OCI-LY1 (cell line): ENCODE results near the gene MRPL10.

Source experiments
- H2AFZ ChIP-seq: fragments of 200-600 bp; sonication (generic), shearing (Covaris generic); 2 replicates; pipeline ENCODE4 v1.6.0; 2014; ENCODE audit warnings: antibody characterized with exemption, mild to moderate bottlenecking, low read length
- H3F3A ChIP-seq: fragments of 200-600 bp; sonication (generic), shearing (Covaris generic); 2 replicates; pipeline ENCODE4 v1.6.0; 2014; ENCODE audit warnings: mild to moderate bottlenecking, antibody characterized with exemption, low read length, moderate library complexity; ENCODE audit not compliant: insufficient read depth
- H3K27ac ChIP-seq: fragments of 200-600 bp; sonication (generic); 2 replicates; pipeline ENCODE4 v1.5.1; 2014; ENCODE audit warnings: low read length, mixed run types, mild to moderate bottlenecking, low read depth; ENCODE audit not compliant: poor library complexity, severe bottlenecking
- H3K27me3 ChIP-seq: fragments of 200-600 bp; sonication (generic); 2 replicates; pipeline ENCODE4 v1.6.0; 2014; ENCODE audit warnings: antibody characterized with exemption, mild to moderate bottlenecking, low read length, moderate library complexity; ENCODE audit not compliant: insufficient read depth
- H3K36me3 ChIP-seq: fragments of 200-600 bp; sonication (generic); 2 replicates; pipeline ENCODE4 v1.6.1; 2014; ENCODE audit warnings: mild to moderate bottlenecking, antibody characterized with exemption, low read length, moderate library complexity, mixed read lengths; ENCODE audit not compliant: insufficient read depth
- H3K4me1 ChIP-seq: fragments of 200-600 bp; sonication (generic); 2 replicates; pipeline ENCODE4 v1.5.1; 2014; ENCODE audit warnings: mild to moderate bottlenecking, low read length, moderate library complexity; ENCODE audit not compliant: insufficient read depth, severe bottlenecking
- H3K4me2 ChIP-seq: fragments of 200-600 bp; sonication (generic), shearing (Covaris generic); 2 replicates; pipeline ENCODE4 v1.6.1; 2014; ENCODE audit warnings: low read length
- H3K4me3 ChIP-seq: fragments of 200-600 bp; sonication (generic); 2 replicates; pipeline ENCODE4 v1.5.1; 2014; ENCODE audit warnings: low read length, low read depth, mild to moderate bottlenecking, mixed read lengths; ENCODE audit not compliant: poor library complexity, severe bottlenecking
- H3K79me2 ChIP-seq: fragments of 200-600 bp; shearing (Covaris generic); 2 replicates; pipeline ENCODE4 v1.6.1; 2016; ENCODE audit warnings: mixed run types, low read length, mixed read lengths; ENCODE audit not compliant: insufficient read depth
- H3K9ac ChIP-seq: fragments of 200-600 bp; sonication (generic), shearing (Covaris generic); 2 replicates; pipeline ENCODE4 v1.6.1; 2014; ENCODE audit warnings: mild to moderate bottlenecking, low read length, mixed read lengths
- H3K9me2 ChIP-seq: fragments of 200-600 bp; sonication (generic), shearing (Covaris generic); 2 replicates; pipeline ENCODE4 v1.6.1; 2014; ENCODE audit warnings: low read depth, mild to moderate bottlenecking, low read length, mixed read lengths
- H3K9me3 ChIP-seq: fragments of 200-600 bp; shearing (Covaris generic); 2 replicates; pipeline ENCODE4 v1.6.1; 2014; ENCODE audit warnings: low read length, mixed read lengths
- H4K20me1 ChIP-seq: fragments of 200-600 bp; sonication (generic), shearing (Covaris generic); 2 replicates; pipeline ENCODE4 v1.6.0; 2016; ENCODE audit warnings: mild to moderate bottlenecking, low read length; ENCODE audit not compliant: insufficient read depth
- EZH2 ChIP-seq: fragments of 200-600 bp; sonication (generic), shearing (Covaris generic); IDR thresholded peaks from 2 replicates; pipeline ENCODE4 v1.8.0; 2017; ENCODE audit warnings: borderline replicate concordance, mixed run types, mild to moderate bottlenecking, antibody characterized with exemption, low read length, moderate library complexity, mixed read lengths
- TF ChIP-seq, protein P1 (sequence below): fragments of 200-600 bp; sonication (generic), shearing (Covaris generic); IDR thresholded peaks from 2 replicates; pipeline ENCODE4 v1.5.1; 2017; ENCODE audit warnings: mild to moderate bottlenecking, antibody characterized with exemption, low read length, moderate library complexity, mixed read lengths

MRPL10 gene

DNA sequence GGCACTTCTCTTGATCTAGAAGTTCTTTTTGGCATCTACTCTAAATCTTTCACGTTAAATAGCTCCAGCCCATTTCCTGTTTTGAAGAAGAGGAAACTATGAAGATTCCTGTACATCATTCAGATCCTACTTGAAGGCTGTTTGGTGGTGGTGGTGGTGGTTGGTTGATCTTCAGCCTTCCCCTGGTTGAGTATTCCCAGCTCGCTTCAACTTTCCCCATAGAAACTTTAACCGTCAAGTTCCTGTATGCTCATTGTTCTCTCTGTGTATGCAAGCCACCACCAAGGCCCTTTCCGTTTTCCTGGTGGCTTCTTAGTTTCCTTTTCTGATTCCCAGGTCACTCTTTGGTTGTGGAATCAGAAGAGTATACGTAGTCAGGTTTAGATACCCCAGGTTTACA is 3.4 kb upstream of the MRPL10 start:
- H3K9me3 ChIP-seq = no peaks in the 10 kb centered on the region
- no peak for TF ChIP-seq EZH2
- TF ChIP-seq, protein P1, sequence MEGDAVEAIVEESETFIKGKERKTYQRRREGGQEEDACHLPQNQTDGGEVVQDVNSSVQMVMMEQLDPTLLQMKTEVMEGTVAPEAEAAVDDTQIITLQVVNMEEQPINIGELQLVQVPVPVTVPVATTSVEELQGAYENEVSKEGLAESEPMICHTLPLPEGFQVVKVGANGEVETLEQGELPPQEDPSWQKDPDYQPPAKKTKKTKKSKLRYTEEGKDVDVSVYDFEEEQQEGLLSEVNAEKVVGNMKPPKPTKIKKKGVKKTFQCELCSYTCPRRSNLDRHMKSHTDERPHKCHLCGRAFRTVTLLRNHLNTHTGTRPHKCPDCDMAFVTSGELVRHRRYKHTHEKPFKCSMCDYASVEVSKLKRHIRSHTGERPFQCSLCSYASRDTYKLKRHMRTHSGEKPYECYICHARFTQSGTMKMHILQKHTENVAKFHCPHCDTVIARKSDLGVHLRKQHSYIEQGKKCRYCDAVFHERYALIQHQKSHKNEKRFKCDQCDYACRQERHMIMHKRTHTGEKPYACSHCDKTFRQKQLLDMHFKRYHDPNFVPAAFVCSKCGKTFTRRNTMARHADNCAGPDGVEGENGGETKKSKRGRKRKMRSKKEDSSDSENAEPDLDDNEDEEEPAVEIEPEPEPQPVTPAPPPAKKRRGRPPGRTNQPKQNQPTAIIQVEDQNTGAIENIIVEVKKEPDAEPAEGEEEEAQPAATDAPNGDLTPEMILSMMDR = no peak

DNA sequence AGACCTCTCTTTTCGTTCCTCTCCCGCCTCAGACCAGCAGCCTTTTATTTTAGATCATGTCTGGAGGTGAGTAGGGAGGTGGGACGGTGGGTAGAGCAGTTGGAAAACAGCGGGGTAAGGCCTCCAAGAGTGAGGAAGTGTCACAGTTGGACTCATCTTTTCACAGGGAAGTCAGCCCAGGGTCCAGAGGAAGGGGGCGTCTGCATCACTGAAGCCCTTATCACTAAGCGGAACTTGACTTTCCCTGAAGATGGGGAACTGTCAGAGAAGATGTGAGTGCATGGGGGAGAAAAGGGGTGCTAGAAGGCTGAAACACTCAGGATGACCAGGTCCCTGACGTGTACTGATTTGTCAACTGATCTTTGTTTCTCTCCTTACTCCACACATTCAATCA is 590 bp upstream of the MRPL10 start:
- Histone ChIP-seq H3K9me3 (no peaks in the 10 kb centered on the region), H3K27ac (no peak overlapping the region)

More for the DNA sequence above, 3.4 kb upstream of the MRPL10 start:
- Histone ChIP-seq H3K9ac (no peak overlapping the region), H3K4me1 (peaks cover 21% of the 10 kb centered on the region), H4K20me1 (no peaks in the 10 kb centered on the region), H3K9me2 (no peaks in the 10 kb centered on the region), H3K27me3 (no peaks in the 10 kb centered on the region), H2AFZ (no peak overlapping the region), H3K79me2 (peaks cover 6% of the 10 kb centered on the region), H3F3A (no peaks in the 10 kb centered on the region), H3K4me2 (no peak overlapping the region), H3K36me3 (no peaks in the 10 kb centered on the region), H3K4me3 (no peak overlapping the region), H3K27ac (no peak overlapping the region)

DNA sequence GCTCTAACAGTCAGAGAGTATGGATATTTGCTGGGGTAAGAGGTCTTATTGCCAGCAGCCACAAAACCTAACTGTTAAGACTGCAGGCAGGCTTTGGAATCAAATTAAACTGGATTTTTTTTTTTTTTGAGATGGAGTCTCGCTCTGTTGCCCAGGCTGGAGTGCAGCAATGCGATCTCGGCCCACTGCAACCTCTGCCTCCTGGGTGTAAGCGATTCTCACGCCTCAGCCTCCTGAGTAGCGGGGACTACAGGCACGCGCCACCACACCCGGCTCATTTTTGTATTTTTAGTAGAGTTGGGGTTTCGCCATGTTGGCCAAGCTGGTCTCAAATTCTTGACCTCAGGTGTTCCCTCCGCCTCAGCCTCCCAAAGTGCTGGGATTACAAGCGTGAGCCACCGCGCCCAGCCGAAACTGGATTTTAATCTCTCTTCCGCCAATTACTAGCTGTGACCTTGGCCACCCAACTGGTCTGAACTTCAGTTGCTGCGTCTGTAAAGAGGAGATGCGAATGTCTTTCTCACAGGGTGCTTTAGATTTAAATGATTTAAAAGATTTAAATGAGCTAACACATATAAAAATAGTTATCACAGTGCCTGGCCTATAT is 842 bp downstream of the MRPL10 start:
- H3K27me3 ChIP-seq = no peaks in the 10 kb centered on the region
- H3K4me3 ChIP-seq = peak overlapping the region; percentile 93
- no peaks in the 10 kb centered on the region for H4K20me1 ChIP-seq
- peak overlapping the region; percentile 83 for H3K9ac ChIP-seq
- H3K4me1 ChIP-seq = peaks cover 22% of the 10 kb centered on the region
- peaks cover 26% of the 10 kb centered on the region for H3K36me3 ChIP-seq
- no peak overlapping the region for H2AFZ ChIP-seq
- peaks cover 6% of the 10 kb centered on the region for H3K79me2 ChIP-seq
- H3F3A ChIP-seq = no peaks in the 10 kb centered on the region
- H3K9me3 ChIP-seq = no peaks in the 10 kb centered on the region
- peak overlapping the region; percentile 34 for H3K27ac ChIP-seq
- peak overlapping the region; percentile 92 for H3K4me2 ChIP-seq
- H3K9me2 ChIP-seq = no peaks in the 10 kb centered on the region
- TF ChIP-seq, protein P1 = no peak
- TF ChIP-seq EZH2 = no peak

More for the DNA sequence above, 590 bp upstream of the MRPL10 start:
- no peaks in the 10 kb centered on the region for H3F3A ChIP-seq
- H3K4me2 ChIP-seq = peak overlapping the region; percentile 92
- no peaks in the 10 kb centered on the region for H4K20me1 ChIP-seq
- TF ChIP-seq EZH2 = no peak
- TF ChIP-seq, protein P1 = no peak
- peaks cover 15% of the 10 kb centered on the region for H3K36me3 ChIP-seq
- H3K4me1 ChIP-seq = peaks cover 22% of the 10 kb centered on the region
- H3K27me3 ChIP-seq = no peaks in the 10 kb centered on the region
- no peaks in the 10 kb centered on the region for H3K9me2 ChIP-seq
- 0 out of 2 replicates have a peak overlapping the region, but pooled peaks have one; percentile 52 for H2AFZ ChIP-seq
- H3K79me2 ChIP-seq = peaks cover 6% of the 10 kb centered on the region
- H3K4me3 ChIP-seq = peak overlapping the region; percentile 93
- H3K9ac ChIP-seq = peak overlapping the region; percentile 73
